NCI-H2029 treated with DMSO at 0.1 percent for 48 hours (cell line): ENCODE measurements around the gene TFAP2D.
A peak's percentile ranks its signal among the peaks of the same experiment; 100 is the strongest.

Source experiments
- DNase-seq: peaks from one replicate; lab custom pipeline; 2025; lab: John Stamatoyannopoulos, UW

Gene TFAP2D

DNA sequence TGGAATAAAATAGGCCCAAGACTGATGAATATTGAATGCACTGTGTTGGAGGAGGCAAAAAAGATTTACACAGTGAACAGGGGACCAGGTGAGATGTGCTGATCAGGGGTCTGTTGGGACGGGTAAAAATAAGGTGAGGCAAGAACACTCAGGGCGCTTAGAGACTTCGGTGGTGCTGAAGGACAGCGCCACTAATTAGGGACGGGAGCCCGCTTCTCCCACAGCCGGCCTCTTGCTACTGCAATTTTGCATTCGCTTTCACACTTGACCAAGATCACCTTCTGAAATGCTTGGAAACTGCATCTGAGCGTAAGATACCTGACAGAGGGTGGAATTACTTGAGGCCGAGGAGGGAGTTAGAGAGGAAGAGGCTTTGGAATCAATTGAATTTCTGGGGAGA lies 7.3 kb downstream of the TFAP2D start:
- DNase-seq = no peak

- no peak for DNase-seq
Measured at GRCh38 chr6:50721978-50722377, 8.7 kb downstream of the TFAP2D start.

- no peak for DNase-seq
Measured at GRCh38 chr6:50722829-50723554, 9.7 kb downstream of the TFAP2D start.

DNA sequence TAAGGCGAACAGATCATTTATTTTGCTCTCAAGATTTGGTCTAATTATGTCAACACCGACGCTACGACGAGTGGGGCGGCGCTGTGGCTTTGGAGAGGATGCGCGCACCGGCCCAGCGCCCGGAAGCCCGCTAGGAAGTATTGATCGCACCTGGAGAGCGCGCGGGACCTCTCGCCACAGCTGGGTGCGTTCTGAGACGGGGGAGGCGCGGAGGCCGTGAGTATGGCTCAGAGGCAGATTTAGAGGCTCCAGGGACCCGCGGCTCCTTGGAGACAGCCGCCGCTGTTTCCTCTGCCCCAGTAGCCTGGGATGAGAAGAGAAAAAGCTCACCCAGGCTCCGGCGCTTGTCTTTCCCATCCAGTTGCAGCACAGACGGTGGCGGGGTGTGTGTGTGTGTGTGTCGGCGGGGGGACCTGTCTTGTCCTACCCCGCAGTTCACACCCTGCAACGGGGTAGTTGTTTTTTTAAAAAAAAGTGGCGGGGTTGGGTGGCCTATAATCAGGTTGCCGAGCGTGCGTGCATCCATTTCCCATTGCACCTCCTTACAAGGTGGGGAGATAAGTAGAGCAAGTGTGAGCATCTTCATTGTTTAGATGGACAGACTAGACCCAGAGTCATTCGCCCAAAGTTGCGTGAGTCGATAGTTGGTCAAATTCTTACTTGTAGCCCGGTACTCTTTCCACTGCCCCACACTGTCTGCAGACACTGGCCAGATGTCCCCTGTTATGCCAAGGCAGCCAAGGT lies 11.2 kb downstream of the TFAP2D start:
- no peak for DNase-seq

DNA sequence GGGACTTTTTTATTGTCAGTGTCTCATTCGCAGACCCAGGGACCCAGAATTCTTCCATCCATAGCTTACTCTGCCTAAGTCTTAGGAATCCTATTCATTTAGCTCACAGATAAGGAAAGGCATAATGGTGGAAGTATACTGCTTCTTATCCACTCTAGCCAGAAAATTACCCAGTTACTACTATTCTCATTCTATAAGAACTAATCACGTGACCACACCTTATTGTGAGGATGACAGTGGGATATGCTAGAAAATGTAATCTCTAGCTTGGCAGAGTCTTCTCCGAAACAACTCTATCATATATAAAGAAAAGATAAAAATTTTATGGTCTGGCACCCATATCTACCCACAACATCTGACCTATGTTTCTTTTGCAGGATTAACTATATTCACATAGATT lies 21.2 kb downstream of the TFAP2D start:
- no peak for DNase-seq

- no peak for DNase-seq
Measured at GRCh38 chr6:50742161-50742560, 28.8 kb downstream of the TFAP2D start.

- DNase-seq = no peak
Measured at GRCh38 chr6:50744976-50745375, 31.6 kb downstream of the TFAP2D start.

DNA sequence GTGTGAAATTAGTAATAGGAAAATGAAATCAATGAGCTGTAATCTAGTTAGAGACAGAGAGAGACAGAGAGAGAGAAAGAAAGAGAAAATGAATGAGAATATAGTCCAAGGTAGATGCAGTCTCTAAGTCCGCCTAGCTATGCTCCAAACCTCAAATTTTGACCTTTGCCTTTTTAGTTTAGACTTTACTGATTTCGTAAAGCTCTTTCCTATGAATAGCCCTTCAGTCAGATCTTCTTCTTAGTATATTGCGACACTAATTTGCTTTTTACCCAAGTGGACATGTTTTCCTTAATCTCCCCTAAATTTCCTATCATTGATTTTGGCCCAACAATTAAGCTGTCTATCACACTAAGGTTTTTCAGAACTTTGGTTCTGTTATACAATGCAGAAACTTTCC lies 49.5 kb downstream of the TFAP2D start:
- no peak for DNase-seq

GRCh38 chr6:50778696-50779095 lies 65.4 kb downstream of the TFAP2D start:
- DNase-seq = no peak

DNA sequence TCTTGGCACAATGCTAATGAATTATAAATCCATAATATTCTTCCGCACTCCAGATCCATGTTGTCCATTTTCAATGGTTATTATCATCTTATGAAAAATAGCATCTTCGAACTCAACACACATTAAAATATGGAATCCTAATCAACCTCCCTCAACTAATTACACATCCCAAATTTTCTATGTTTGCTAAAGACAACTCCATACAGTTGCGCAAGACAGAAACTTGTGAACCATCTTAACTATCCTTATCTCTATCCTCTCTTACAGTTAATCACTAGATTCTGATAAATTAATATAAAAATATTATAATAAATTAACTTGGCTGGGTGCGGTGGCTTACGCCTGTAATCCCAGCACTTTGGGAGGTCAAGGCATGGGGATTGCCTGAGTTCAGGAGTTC lies 67.1 kb downstream of the TFAP2D start:
- DNase-seq = no peak

GRCh38 chr6:50785921-50786320 lies 72.6 kb downstream of the TFAP2D start:
- DNase-seq = no peak

DNA sequence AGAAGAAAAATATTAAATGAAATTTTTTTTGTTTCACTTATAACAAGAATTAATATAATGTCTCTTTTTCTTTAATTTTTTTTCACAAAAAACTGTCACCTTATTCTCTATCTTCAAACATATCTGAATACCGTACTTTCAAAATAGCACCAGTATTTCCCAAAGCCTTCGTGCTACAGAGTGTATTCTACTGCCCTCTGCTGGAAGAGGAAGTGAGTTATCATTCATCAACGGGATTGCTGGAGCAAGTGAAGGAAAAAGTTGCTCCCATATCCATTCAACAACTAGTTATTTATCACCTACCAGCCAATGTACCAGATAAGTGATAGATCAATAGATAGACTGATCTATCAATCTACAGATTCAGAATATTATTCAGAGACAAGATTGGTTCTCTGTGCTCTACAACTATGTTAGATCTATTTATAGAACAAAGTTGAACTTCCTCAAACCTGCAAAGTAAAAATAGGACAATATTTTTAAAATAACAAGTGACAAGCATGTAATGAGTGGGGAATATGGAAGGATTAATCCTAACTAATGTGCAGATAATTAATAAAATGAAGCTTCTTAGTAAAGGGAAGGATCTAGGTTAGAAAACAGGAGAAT lies 78.7 kb downstream of the TFAP2D start:
- DNase-seq = peak; percentile 14

GRCh38 chr6:50792771-50793170 lies 79.4 kb downstream of the TFAP2D start:
- no peak for DNase-seq

DNA sequence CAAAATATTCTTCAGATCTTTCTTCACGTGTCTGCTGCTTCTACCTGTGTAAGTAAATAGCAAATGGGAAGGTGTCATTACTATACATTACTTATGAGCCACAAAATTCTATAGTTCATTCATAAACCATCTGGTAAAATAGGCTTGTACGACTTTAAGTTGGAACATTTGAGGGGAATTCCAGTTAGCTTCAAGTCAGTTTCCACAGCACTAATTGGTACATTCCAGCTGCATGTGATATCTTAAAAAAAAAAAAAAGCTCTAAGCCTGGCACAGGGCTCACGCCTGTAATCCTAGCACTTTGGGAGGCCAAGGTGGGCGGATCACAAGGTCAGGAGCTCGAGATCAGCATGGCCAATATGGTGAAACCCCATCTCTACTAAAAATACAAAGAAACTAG lies 82.2 kb downstream of the TFAP2D start:
- no peak for DNase-seq

GRCh38 chr6:50804283-50804682 lies 91.0 kb downstream of the TFAP2D start:
- DNase-seq = no peak

DNA sequence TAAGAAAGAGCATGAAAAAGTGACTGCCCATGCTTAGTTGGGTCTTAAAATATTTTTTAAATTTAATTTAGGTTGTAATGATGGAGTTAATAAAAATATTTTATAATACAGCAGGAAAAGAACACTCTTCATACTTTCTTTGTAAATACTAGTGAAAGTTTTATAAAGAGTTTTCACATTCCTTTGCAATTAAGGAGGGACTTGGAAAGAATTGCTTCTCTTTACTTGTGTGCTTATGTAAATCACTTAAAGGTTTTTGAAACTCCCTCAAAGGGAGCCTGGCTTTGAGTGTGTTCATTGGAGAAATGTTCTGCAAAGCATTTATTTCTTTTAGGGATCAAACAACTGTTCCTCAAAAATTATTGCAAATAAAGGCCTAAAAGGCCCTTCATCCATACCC lies 93.7 kb downstream of the TFAP2D start:
- no peak for DNase-seq

DNA sequence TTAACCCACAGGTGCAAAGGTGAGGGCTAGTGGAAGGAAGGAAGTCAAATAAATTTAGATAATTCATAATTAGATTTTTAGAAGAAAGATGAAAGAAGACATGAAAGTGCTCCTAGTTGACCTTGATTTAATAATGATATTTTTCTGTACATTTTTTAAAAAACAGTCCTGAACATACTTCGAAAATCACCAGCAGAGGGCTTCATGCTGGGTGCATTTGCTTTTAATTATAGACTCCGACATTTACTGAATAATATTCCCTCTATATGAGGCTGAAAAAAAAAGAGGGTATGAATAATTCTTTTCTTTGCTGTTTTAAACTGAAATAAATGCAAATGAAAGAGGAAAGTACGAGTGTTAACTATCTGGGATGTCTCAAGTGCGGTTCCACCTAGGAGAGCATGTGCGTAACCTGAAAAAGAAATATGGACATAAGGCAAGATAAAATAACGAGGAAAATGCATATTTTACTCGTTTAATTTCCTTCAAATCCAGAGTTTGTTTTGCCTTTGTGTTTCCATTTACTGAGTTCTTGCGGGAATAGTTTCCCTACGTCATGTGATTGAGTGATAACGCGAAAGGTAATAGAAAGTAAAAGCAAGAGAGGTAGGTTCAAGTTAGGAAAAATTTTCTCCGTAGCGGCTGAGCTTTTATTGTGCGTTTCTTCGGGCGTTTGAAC lies 102.2 kb downstream of the TFAP2D start:
- DNase-seq = peak; percentile 36

DNA sequence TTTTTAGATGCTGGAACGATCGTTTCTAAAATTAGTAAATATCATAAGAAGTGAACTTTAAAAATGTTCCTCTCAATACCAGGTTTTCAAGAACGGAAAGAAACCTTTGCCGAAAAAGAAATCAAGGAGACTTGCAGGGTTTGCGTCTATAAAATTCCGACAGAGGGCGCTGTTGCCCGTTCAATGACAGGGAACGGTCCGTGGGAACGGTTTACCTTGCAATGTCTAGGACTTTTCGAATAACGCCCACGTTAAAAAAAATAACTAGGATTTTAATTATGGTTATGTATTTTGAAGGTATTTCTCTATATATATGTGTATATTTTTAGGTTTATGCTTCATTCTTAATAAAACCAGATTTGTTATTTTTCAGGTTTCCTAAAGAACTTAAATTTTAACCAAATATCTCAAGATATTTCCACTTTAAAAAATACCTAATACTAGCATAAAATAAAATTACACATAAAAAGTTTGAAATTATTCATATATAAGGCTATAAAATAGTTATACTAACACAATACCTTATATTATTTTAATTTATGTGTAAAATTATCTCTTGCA lies 102.9 kb downstream of the TFAP2D start:
- DNase-seq = peak; percentile 36

DNA sequence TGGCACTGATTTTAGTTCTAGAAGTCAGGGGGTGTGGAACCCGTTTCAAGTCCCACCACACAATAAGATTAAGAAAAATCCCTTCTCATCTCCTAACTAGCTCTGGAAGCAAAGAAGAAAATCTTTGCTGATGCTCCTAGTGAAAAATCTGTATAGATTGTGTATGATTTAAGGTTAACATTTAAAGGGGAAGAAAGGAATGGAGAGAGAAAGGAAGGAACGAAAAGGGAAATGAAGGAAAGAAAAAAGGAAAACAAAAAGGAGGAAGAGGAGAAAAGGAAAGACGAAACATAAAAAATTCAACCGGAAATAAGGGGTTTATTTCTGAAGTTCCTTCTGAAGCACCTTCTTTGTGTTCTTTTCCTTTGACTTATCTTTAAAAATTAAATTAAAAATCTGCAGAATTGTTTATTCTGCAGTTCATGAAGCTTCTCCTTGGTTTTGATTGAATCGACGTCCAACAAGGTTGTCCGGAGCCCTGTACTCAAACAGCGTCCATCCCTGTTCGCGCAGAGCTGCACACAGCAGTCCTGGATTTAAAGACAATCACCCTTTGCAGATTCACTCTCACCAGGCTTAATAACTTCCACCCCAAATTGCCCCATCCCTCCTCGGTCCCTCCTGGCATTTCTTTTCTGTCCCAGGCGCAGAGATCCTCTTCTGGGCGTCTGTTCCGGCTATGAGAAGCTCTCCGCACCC lies 103.8 kb downstream of the TFAP2D start:
- no peak for DNase-seq

- DNase-seq = no peak
Measured at GRCh38 chr6:50817646-50817950, 104.3 kb downstream of the TFAP2D start.

- DNase-seq = no peak
Measured at GRCh38 chr6:50818020-50818419, 104.7 kb downstream of the TFAP2D start.

DNA sequence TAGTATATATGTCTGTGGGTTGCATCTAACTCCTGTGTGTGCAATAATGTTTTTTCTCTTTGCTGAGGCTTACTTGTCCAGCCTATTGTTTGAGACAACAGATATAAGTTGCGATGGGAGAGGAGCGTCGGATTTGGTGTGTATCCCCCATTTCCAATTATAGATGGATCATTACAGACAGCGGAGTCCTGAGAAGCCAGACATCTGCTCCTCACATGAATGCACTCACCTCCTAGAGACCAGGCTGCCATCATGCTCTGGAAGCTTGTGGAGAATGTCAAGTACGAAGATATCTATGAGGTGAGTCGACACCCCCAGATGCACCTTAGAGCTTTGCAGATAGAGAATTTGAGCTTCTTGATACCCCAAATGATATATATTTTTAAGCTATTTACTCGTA lies 105.3 kb downstream of the TFAP2D start, which contains the start of gene TFAP2B:
Gene TFAP2B, plus strand, starts transcription at position 199 of the 400 bp plus-strand sequence. Its CDS starts 21 bp downstream, at position 220.
- DNase-seq = no peak
